22Rv1 (cell line): Measurements from ENCODE around the gene IMMP2L.

Experiments used
- H3K27ac ChIP-seq: fragments of 450-650 bp; 2 replicates; pipeline ENCODE4 v1.5.1; 2017
- CTCF ChIP-seq: fragments of 450-650 bp; IDR thresholded peaks from 2 replicates; pipeline ENCODE4 v1.5.1; 2017; ENCODE audit warnings: mild to moderate bottlenecking
- ZFX ChIP-seq: fragments of 450-650 bp; IDR thresholded peaks from 2 replicates; pipeline ENCODE4 v1.6.1; 2017; ENCODE audit warnings: antibody characterized with exemption, borderline replicate concordance

IMMP2L gene

GRCh38 chr7:111057066-111057465 is 505.2 kb downstream of the IMMP2L start:
- TF ChIP-seq ZFX (no peak), CTCF (no peak)
- no peak overlapping the region for H3K27ac ChIP-seq

GRCh38 chr7:111056371-111056770 is 505.9 kb downstream of the IMMP2L start:
- TF ChIP-seq ZFX (no peak), CTCF (no peak)
- no peak overlapping the region for H3K27ac ChIP-seq

- TF ChIP-seq ZFX = no peak
- TF ChIP-seq CTCF = no peak
- H3K27ac ChIP-seq = no peak overlapping the region
These were observed 509.3 kb downstream of the IMMP2L start for GRCh38 chr7:111053035-111053434.

- H3K27ac ChIP-seq = no peak overlapping the region
- TF ChIP-seq ZFX (no peak), CTCF (no peak)
These were observed 510.5 kb downstream of the IMMP2L start for GRCh38 chr7:111051832-111052231.

- TF ChIP-seq CTCF (no peak), ZFX (no peak)
- no peak overlapping the region for H3K27ac ChIP-seq
These were observed 511.3 kb downstream of the IMMP2L start for GRCh38 chr7:111050875-111051416.

- no peak for TF ChIP-seq CTCF
- no peak for TF ChIP-seq ZFX
- no peak overlapping the region for H3K27ac ChIP-seq
These were observed 512.2 kb downstream of the IMMP2L start for GRCh38 chr7:111049971-111050680.

GRCh38 chr7:111047595-111047994 is 514.7 kb downstream of the IMMP2L start:
- no peak overlapping the region for H3K27ac ChIP-seq

More at GRCh38 chr7:111047595-111047994, 514.7 kb downstream of the IMMP2L start:
- no peak for TF ChIP-seq CTCF
- TF ChIP-seq ZFX = no peak
